ENCODE results near the gene CRACR2B. TPM values are rescaled to one million over a fixed set of nuclear protein-coding genes. Genes with fewer than 3 reads are reported as not detected.

Gene CRACR2B
- total RNA-seq, 1 donor = 0.72 TPM

- Histone ChIP-seq H4K20me1 (ENCODE audit: insufficient read depth, low read length) (peaks cover 45% of the 10 kb centered on the region), H3K79me2 (ENCODE audit: insufficient read depth, low read length) (peaks cover 91% of the 10 kb centered on the region), H2AFZ (ENCODE audit: low read length) (no peak overlapping the region), H3K27ac (ENCODE audit: low read depth, low read length) (no peak overlapping the region), H3K27me3 (ENCODE audit: insufficient read depth, low read length) (no peaks in the 10 kb centered on the region), H3K4me3 (ENCODE audit: insufficient read depth, low read length) (peak overlapping the region; percentile 28), H3K4me2 (ENCODE audit: insufficient read depth, low read length) (no peak overlapping the region), H3K9me3 (ENCODE audit: low read depth, low read length) (no peaks in the 10 kb centered on the region), H3K36me3 (ENCODE audit: insufficient read depth, low read length) (peaks cover 6% of the 10 kb centered on the region), H3K4me1 (ENCODE audit: insufficient read depth, low read length) (peaks cover 27% of the 10 kb centered on the region)
- DNase-seq (ENCODE audit: insufficient read length, low spot score, missing footprints) = peak; percentile 95
- TF ChIP-seq CTCF (IDR thresholded peaks at IDR 0.05; ENCODE audit: extremely low read depth, low read depth, low read length) = no peak
Measured at GRCh38 chr11:849104-849824, 21.5 kb downstream of the CRACR2B start.

- no peak for TF ChIP-seq CTCF (IDR thresholded peaks at IDR 0.05; ENCODE audit: extremely low read depth, low read depth, low read length)
- Histone ChIP-seq H3K4me1 (ENCODE audit: insufficient read depth, low read length) (peaks cover 21% of the 10 kb centered on the region), H3K36me3 (ENCODE audit: insufficient read depth, low read length) (peaks cover 6% of the 10 kb centered on the region), H4K20me1 (ENCODE audit: insufficient read depth, low read length) (peaks cover 47% of the 10 kb centered on the region), H3K79me2 (ENCODE audit: insufficient read depth, low read length) (peaks cover 93% of the 10 kb centered on the region), H3K9me3 (ENCODE audit: low read depth, low read length) (no peaks in the 10 kb centered on the region), H3K27me3 (ENCODE audit: insufficient read depth, low read length) (no peaks in the 10 kb centered on the region), H2AFZ (ENCODE audit: low read length) (no peak overlapping the region), H3K27ac (ENCODE audit: low read depth, low read length) (no peak overlapping the region), H3K4me2 (ENCODE audit: insufficient read depth, low read length) (no peak overlapping the region), H3K4me3 (ENCODE audit: insufficient read depth, low read length) (no peak overlapping the region)
- DNase-seq (ENCODE audit: insufficient read length, low spot score, missing footprints) = no peak
Measured at GRCh38 chr11:849951-850774, 22.4 kb downstream of the CRACR2B start.

- peaks cover 93% of the 10 kb centered on the region for H3K79me2 ChIP-seq (ENCODE audit: insufficient read depth, low read length)
- no peak overlapping the region for H3K4me2 ChIP-seq (ENCODE audit: insufficient read depth, low read length)
- H3K27ac ChIP-seq (ENCODE audit: low read depth, low read length) = no peak overlapping the region
- peaks cover 12% of the 10 kb centered on the region for H3K4me1 ChIP-seq (ENCODE audit: insufficient read depth, low read length)
- no peak overlapping the region for H3K4me3 ChIP-seq (ENCODE audit: insufficient read depth, low read length)
- DNase-seq (ENCODE audit: insufficient read length, low spot score, missing footprints) = peak; percentile 97
- no peaks in the 10 kb centered on the region for H3K9me3 ChIP-seq (ENCODE audit: low read depth, low read length)
- H3K36me3 ChIP-seq (ENCODE audit: insufficient read depth, low read length) = peaks cover 6% of the 10 kb centered on the region
- peak; percentile 19 for TF ChIP-seq CTCF (IDR thresholded peaks at IDR 0.05; ENCODE audit: extremely low read depth, low read depth, low read length)
- H4K20me1 ChIP-seq (ENCODE audit: insufficient read depth, low read length) = peaks cover 50% of the 10 kb centered on the region
- H2AFZ ChIP-seq (ENCODE audit: low read length) = no peak overlapping the region
- no peaks in the 10 kb centered on the region for H3K27me3 ChIP-seq (ENCODE audit: insufficient read depth, low read length)
Measured at GRCh38 chr11:850775-851763, 23.4 kb downstream of the CRACR2B start.
